Stomach (tissue), 4 donors: ENCODE measurements around the gene SNAP47.

Source experiments
- CTCF ChIP-seq, 7 experiments: fragments of 450-650 bp in 4 of 7; fragments of 200-600 bp in 3 of 7; sonication (generic) in 3 of 7; IDR thresholded peaks; one replicate each; pipeline ENCODE4 v1.5.1; 2016 to 2019; ENCODE audit warnings: antibody characterized with exemption in 7 of 7, control low read depth in 2 of 7, mild to moderate bottlenecking in 1 of 7
- POLR2A ChIP-seq, 4 donors: fragments of 450-650 bp; IDR thresholded peaks; one replicate each; pipeline ENCODE4 v1.6.1; 2016; ENCODE audit warnings: antibody characterized with exemption in 4 of 4, control low read depth in 2 of 4, mild to moderate bottlenecking in 1 of 4, moderate library complexity in 1 of 4

GRCh38 chr1:227685807-227686206 is 49.4 kb upstream of the SNAP47 start:
- TF ChIP-seq POLR2A (IDR thresholded peaks at IDR 0.05): no peak
- no peak for TF ChIP-seq CTCF (IDR thresholded peaks at IDR 0.05)
